ENCODE results near the gene DBP.
"Not testable (repeated sequence)": the region's sequence is repeated elsewhere in the genome, so short reads cannot be mapped to it uniquely, and the experiment has no call there.

The DBP gene

DNA sequence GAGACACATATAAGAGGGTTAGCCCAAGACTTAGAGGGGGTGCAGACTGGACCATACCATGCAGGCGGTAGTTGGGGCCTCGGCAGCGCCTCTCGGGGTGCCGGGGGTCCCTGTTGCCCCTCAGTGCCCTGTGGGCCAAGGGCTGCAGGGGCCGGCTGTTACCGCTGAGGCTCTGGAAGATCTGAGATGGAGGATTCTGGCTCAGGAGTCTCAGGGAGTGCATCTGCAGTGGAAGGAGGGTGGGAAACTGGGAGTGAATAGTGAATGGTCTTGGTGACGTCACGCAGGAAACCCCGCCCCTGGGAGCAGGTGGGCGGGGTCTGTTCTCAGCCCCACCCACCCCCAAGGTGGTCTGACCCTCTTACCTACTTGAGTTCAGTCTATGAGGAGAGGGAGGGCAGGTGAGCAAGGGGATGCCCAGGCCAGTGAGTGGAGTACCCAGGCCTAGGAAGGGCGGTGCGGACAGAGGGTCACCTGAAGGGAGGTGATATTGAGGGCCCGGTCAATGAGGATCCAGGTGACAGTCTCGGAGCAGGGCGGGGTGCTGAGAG lies 1.7 kb upstream of the DBP start:
- no peak for DNase-seq

DNA sequence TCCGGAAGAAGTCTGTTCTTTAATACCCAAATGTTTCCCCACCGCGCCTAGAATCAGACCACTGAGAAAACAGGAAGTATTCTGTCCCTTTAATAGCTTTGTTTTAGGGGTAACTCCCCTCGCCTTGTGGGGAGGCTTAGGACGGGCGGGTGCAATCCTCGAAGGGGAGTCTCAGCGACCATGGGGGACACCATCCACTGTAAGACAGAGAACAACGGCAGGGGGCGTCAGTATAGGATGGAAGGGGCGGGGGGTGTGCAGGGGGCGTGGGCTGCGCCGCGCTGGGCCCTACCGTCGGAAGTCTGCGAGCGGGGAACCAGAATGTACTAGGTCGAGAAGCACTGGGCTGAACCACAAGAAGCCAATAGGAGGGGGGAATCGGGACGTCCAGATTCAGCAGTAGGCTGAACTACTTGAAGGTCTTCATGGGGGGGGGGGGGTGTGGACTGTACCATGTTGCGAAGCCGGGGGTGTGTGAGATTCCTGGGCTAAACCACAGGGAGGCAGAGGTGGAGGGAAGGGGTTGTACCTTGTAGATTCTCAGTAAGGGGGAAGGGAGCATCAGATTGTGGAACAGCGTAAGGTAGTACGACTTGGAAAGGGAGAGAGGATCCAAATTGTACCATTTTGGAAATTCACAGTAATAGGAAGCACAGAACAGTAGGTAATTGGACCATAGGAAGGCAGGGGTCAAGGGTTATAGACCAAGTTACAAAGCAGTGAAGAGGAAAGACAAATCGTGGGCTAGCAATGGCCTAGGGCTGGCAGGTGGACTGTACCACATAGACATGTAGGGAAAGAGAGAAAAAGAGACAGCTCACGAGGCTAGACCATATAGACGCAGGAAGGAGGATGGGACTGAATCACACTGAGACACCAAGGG lies 1.0 kb upstream of the DBP start:
- peak; percentile 91 for DNase-seq

DNA sequence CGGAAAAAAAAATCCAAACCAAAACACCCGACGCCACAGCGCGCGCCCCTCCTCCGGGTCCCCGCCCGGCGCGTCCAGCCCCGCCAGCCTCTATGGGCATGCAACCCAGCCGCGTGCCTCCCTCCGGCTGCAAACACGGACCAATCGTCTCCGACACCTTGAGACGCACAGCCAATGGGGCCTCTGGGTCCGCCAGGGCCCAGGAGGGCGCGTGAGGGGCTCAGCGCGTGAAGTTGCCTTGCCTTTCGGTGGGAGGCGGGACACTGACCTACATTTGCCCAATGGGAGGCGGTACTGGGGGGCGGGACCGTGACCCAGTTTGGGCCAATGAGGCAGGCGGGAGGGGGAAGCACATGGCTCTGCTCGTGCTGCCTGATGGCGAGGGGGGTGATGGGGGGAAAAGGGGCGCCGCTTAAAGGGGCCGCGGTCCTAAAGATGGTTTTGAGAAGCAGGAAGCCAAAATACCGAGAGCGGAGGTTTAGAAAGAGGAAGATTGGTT lies 319 bp upstream of the DBP start:
- peak; percentile 98 for DNase-seq

DNA sequence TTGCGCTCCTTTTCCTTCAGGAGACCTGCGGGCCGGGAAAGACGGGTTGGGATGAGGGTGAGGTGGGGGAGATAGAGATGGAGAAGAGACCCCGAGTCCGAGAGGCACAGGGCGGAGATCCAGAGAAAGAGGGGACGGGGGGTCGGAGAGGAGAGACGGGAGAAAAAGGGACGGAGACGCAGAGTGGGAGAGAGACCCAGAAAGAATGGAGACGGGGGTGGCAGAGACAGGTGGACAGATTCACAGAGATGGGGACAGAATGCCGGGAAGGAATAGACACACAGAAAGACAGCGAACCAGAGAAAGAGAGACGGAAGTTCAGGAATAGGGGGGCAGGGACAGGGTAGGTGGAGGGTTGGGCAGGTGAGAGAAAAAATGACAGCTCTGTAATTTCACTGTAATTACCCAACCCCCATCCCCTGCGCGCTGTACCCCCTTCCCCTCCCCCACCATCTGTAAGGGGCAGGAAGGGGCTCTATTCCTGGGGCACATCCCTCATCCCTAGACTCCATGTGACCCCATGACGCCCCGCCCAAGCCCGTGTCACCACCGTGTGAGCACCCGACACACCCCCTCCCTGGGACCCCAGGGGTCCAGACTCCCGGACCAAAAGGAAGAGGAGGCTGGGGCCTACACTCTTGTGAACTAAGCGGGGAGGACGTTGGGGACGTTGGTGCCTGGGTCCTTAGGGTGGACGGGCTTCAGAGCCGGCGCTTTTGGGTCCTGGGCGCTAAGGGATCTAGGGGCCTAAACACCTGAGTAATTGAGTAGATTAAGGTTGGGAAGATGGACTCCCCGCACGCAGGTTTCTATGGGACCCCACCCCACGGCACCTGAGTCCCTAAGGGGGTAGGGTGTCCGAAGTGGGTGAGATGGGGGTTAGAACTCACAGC lies 967 bp downstream of the DBP start:
- DNase-seq = peak; percentile 36

DNA sequence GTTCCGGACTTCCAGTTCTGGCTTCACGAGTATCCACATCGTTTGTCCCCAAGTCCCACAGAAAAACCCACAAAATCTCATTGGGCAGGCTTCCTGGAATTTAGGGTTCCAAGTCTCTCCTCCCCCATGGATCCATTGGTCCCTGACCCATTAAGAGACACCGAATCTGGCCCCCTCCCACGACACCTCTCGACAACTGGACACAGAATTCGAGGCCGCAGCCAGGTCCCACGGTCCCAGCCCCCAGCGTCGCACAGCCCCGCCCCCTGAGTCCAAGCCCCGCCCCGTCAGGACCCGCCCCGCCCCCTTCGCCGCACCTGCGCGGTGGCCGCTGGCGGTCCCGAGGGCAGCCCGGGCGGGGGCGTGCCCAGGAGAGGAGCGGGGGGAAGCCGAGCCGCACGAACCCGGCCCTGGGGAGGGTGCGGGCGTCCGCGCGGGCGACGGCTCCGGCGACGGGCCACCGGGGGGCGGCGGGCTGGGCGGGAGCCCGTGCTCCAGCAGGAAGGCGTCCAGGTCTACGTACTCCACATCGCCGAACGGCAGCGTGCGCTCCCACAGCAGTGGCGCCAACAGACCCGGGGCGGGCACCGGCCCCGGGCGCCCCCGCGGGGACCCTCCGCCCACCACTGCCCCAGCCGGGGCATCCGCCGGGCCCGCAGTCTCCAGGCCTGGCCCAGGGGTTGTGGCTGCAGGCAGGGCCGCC lies 1.8 kb downstream of the DBP start:
- DNase-seq = peak; percentile 33

DNA sequence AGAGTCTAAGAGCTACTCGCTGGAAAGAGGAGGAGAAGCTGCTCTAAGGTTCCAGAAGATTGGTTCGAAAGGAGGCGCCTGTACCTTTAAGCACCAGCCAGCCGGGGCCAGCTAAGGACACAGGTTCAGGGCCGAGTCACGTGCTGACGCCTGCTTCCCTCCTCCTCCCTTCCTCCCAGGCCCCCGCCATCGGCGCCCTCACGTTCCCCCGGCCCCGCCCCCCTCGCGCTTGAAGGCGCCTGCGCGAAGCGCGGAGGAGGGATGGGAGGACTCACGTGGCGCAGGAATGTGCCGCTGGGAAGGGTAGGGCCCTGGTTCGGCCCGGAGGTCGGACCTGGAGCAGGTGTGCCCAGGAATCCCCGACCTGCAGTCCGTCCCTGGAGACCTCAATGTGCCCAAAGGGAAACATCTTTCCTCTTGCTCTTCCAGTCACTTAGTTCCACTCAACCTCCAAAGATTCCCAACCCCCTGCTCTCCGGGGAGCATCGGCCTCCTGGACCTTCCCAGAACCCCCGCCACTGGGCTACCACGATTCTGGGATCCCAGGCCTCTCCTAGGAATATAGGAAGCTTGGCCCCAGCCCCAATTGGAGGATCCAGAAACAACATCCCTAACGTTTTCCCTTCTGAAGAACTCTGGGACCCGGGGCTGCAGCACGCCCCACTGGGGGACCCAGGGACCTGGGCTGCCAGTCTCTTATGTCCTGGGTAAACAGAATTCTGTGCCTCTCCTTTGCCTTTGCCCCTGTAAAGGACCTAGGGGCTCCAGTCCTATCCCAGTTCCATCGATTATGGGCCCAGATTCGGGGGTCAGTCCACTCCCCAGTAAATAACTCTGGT lies 2.5 kb downstream of the DBP start:
- DNase-seq = peak; percentile 97

DNA sequence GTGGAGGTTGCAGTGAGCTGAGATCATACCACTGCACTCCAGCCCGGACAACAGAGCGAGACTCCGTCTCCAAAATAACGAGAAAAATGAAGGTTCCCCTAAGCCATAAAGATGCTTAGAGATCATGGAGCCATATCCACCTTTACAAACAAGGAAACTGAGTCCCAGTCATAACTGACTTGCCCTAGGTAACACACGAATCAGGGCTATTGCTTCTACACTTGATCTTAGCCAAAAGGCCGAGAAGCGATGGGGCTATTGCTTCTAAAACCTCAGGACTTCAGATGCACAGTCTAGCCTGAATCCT lies 3.2 kb downstream of the DBP start:
- no peak for DNase-seq

DNA sequence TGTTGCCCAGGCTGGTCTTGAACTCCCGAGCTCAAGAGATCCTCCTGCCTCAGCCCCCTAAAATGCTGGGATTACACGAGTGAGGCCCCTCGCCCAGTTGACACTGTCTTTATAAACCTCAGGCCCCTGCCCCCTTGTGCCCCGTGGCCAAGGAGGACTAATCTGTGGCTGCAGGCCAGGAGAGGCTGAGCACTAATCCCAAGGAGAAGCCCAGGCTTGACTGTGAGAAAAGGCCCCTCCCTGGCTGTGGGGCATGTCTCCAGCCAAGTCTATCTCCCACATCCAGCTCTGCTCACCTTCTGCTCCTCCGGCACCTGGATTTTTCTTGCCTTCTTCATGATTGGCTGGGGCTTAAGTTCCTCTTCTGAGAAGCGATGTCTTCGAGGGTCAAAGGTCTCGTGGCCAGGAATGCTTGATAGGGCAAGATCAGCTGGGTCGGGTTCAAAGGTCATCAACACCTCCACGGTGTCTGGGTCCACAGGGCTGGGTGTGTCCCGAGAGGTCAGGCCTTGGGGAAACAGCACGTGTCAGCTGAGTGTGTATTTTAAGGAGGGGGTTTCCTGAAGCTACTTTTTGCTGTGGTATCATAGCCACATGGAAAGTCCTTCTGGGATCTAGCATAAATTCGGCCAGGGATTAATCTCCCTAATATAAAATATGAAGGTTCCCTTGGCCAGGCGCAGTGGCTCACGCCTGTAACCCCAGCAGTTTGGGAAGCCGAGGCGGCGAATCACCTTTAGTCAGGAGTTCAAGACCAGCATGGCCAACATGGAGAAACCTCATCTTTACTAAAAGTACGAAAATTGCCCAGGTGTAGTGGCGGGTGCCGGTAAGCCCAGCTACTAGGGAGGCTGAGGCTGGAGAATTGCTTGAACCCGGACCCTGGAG lies 3.8 kb downstream of the DBP start:
- DNase-seq = no peak

DNA sequence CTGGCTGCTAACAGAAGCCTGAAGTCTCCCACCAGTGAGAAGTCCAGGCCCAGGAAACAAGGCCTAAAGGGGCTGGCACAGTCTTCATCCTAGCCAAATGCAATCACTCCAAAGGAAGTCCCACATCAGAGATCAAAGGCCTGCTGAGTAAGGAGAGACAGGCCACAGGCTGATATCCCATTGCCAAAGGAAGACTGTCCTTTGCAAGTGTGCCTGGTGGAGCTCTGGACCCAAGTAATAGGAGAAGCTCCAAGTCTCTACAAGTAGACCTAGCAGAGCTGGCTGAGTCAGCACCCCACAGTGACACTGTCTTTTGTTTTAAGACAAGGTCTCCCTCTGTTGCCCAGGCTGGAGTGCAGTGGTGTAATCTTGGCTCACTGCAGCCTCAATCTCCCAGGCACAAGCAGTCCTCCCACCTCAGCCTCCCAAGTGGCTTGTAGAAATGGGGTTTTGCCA lies 4.5 kb downstream of the DBP start:
- no peak for DNase-seq

DNA sequence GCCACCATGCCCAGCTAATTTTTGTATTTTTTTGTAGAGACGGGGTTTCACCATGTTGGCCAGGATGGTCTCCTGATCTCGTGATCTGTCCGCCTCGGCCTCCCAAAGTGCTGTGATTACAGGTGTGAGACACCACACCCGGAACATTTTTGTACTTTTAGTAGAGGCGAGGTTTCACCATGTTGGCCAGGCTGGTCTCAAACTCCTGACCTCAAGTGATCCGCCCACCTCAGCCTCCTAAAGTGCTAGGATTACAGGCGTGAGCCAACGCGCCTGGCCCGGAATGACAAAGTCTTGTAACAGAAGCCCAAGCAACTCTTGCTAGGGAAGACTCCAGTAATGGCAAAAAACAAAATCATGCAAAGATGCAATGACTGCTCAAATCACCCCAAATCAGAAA lies 4.9 kb downstream of the DBP start:
- DNase-seq = not testable (repeated sequence)

DNA sequence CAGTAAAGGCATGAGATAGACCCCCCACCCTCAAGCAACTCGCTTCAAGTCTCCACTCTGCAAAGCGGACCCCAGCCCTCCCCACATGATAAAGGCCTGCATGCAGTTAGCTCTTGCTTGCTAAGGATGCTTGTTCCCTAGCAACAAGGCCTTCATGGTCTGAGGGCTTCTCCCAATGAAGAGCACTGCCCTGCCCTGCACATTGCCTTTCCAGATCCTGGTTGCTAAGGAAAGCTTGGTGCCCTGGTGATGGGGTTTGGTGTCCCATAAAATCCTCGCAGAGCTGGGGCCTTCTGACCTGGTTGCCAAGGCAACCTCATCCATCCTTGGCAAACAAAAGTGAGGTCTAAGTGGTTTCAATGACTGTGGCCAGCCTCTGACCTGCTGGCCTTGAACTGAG lies 6.0 kb downstream of the DBP start:
- DNase-seq = no peak

DNA sequence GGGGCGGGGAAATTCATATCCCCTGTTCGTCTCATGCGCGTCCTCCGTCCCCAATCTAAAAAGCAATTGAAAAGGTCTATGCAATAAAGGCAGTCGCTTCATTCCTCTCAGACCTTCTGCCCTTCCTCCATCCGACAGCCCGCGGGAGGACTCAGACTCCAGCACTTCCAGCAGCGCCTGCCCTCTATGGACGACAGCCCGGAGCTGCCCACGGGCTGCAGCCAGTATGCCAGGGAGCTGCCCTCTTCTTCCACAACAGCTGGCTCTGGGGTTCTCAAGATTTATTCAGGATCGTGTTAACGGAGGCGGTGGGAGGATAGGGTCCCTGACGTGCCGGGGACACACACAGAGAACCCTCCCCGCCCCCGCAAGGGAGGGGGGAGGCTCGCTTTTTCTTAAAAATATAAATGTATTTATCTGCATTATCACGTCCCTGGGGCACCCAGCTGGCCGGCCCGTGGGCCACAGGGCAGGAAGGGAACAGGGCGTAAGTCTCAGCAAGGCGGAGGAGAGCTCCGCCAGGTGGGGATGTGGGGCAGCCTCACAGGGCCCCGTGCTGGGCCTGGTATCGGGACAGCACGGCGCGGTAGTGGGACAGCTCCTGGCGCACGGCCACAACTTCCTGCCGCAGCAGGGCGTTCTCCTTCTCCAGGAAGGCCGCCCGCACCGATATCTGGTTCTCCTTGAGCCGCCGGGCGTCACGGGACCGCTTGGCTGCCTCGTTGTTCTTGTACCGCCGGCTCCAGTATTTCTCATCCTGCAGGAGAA lies 6.7 kb downstream of the DBP start:
- DNase-seq = no peak

DNA sequence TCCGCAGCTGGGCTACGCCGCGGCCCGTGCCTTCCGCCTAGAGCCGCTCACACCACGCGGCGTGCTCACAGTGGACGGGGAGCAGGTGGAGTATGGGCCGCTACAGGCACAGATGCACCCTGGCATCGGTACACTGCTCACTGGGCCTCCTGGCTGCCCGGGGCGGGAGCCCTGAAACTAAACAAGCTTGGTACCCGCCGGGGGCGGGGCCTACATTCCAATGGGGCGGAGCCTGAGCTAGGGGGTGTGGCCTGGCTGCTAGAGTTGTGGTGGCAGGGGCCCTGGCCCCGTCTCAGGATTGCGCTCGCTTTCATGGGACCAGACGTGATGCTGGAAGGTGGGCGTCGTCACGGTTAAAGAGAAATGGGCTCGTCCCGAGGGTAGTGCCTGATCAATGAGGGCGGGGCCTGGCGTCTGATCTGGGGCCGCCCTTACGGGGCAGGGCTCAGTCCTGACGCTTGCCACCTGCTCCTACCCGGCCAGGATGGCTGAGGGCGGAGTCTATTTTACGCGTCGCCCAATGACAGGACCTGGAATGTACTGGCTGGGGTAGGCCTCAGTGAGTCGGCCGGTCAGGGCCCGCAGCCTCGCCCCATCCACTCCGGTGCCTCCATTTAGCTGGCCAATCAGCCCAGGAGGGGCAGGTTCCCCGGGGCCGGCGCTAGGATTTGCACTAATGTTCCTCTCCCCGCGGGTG lies 7.4 kb downstream of the DBP start:
- no peak for DNase-seq

DNA sequence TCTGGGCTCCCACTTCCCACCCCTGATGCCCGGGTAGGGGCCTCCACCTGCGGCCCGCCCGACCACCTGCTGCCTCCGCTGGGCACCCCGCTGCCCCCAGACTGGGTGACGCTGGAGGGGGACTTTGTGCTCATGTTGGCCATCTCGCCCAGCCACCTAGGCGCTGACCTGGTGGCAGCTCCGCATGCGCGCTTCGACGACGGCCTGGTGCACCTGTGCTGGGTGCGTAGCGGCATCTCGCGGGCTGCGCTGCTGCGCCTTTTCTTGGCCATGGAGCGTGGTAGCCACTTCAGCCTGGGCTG lies 7.9 kb downstream of the DBP start:
- no peak for DNase-seq

DNA sequence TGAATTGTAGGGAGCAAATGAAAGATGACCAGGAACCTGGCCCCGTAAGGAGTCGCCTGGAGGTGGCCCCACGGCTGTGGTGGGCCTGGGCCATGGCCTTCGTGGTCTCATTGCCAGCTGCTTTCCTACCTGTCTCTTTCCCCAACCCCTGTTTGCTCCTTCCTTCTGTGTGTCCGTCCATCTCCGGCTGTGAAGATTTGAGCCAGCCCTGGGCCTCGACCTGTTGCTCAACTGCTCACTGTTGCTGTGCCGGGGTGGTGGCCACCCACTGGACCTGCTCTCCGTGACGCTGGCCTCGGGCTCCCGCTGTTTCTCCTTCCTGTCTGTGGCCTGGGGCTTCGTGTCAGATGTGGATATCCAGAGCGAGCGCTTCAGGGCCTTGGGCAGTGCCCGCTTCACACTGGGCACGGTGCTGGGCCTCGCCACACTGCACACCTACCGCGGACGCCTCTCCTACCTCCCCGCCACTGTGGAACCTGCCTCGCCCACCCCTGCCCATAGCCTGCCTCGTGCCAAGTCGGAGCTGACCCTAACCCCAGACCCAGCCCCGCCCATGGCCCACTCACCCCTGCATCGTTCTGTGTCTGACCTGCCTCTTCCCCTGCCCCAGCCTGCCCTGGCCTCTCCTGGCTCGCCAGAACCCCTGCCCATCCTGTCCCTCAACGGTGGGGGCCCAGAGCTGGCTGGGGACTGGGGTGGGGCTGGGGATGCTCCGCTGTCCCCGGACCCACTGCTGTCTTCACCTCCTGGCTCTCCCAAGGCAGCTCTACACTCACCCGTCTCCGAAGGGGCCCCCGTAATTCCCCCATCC lies 8.5 kb downstream of the DBP start:
- DNase-seq = no peak

DNA sequence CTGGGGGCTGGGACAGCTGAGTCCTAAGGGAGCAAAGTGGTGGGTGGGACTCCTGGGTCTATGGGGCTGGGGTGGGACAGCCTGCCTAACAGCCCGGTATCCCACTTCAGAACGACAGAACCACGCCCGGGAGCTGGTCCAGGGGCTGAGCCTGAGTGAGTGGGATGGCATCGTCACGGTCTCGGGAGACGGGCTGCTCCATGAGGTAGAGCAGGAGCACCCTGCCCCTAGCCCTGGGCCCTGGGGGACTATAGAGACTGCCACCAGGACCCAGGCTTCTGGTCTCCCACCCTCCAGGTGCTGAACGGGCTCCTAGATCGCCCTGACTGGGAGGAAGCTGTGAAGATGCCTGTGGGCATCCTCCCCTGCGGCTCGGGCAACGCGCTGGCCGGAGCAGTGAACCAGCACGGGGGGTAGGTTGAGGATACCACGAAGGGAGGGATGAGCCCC lies 9.3 kb downstream of the DBP start:
- no peak for DNase-seq

DNA sequence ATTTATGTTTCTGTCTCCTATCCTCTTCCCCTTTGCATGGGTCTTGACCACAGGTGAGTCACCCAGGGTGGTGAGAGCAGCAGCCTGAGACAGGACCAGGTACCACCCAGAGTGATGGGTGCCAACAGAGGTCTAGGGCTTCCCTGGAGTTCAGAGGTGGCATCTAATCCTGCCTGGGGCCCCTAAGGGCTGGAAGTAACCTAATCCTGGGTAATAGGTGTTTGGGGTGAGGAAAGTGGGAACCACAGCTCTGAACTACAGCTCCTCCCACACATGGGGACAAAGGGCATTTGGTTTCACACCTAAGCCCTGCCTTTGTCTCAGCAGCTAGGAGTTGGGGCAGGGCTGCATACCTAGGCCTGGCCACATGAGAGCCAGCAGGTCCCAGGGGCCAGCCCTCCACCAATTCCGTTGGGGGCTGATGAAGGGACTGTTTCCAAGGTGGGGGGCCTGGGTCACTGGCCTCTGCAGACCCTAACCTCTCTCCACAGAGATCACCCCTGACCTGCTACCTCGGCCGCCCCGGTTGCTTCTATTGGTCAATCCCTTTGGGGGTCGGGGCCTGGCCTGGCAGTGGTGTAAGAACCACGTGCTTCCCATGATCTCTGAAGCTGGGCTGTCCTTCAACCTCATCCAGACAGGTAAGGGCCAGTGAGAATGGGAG lies 9.8 kb downstream of the DBP start:
- no peak for DNase-seq

DNA sequence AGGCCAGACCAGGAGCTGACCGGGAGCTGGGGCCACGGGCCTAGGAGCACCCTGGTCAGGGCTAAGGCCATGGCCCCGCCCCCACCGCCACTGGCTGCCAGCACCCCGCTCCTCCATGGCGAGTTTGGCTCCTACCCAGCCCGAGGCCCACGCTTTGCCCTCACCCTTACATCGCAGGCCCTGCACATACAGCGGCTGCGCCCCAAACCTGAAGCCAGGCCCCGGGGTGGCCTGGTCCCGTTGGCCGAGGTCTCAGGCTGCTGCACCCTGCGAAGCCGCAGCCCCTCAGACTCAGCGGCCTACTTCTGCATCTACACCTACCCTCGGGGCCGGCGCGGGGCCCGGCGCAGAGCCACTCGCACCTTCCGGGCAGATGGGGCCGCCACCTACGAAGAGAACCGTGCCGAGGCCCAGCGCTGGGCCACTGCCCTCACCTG lies 11.3 kb downstream of the DBP start:
- DNase-seq = no peak
